ENCODE data around the gene ENTPD2.

ENTPD2 gene

GRCh38 chr9:137011156-137011555 is 42.7 kb downstream of the ENTPD2 start:
- Histone ChIP-seq H3K27me3 (ENCODE audit: insufficient read depth, low read length, poor library complexity) (no peaks in the 10 kb centered on the region), H2BK15ac (replicated peaks; ENCODE audit: low read depth) (no peak overlapping the region), H3K23ac (ENCODE audit: low read length) (no peak overlapping the region), H3K79me2 (ENCODE audit: control insufficient read depth, insufficient read depth, low read length) (no peaks in the 10 kb centered on the region), H3K9ac (ENCODE audit: low read length) (no peak overlapping the region), H3K79me1 (ENCODE audit: low read length) (no peaks in the 10 kb centered on the region), H4K8ac (ENCODE audit: low read depth, low read length) (no peak overlapping the region), H4K5ac (ENCODE audit: low read length) (no peak overlapping the region), H3K18ac (ENCODE audit: low read length) (no peak overlapping the region), H3K4me2 (ENCODE audit: low read length) (no peak overlapping the region), H2AK5ac (ENCODE audit: low read length) (no peak overlapping the region), H3K56ac (ENCODE audit: low read length) (no peak overlapping the region), H3K27ac (ENCODE audit: low read depth, low read length) (no peak overlapping the region), H2BK5ac (ENCODE audit: low read length) (no peak overlapping the region), H2BK120ac (ENCODE audit: low read depth, low read length) (no peak overlapping the region), H3K4me1 (ENCODE audit: control insufficient read depth, low read depth, low read length) (no peaks in the 10 kb centered on the region), H3K36me3 (ENCODE audit: control insufficient read depth, insufficient read depth, low read length) (no peaks in the 10 kb centered on the region), H3K4ac (ENCODE audit: low read depth, low read length) (no peak overlapping the region), H3K4me3 (ENCODE audit: low read length) (no peak overlapping the region)
- DNase-seq = no peak
- WGBS (ENCODE audit: extremely low coverage, insufficient coverage, low lambda C conversion rate) = no CpG with 5 or more reads among the region's 24 CpGs

- DNase-seq = no peak
- Histone ChIP-seq H3K4ac (ENCODE audit: low read depth, low read length) (no peak overlapping the region), H2AK5ac (ENCODE audit: low read length) (no peak overlapping the region), H3K4me3 (ENCODE audit: low read length) (no peak overlapping the region), H4K8ac (ENCODE audit: low read depth, low read length) (no peak overlapping the region), H2BK5ac (ENCODE audit: low read length) (no peak overlapping the region), H3K4me1 (ENCODE audit: control insufficient read depth, low read depth, low read length) (no peaks in the 10 kb centered on the region), H3K23ac (ENCODE audit: low read length) (no peak overlapping the region), H2BK120ac (ENCODE audit: low read depth, low read length) (no peak overlapping the region), H3K56ac (ENCODE audit: low read length) (no peak overlapping the region), H3K79me1 (ENCODE audit: low read length) (no peaks in the 10 kb centered on the region), H4K5ac (ENCODE audit: low read length) (no peak overlapping the region), H3K18ac (ENCODE audit: low read length) (no peak overlapping the region), H2BK15ac (replicated peaks; ENCODE audit: low read depth) (no peak overlapping the region), H3K36me3 (ENCODE audit: control insufficient read depth, insufficient read depth, low read length) (no peaks in the 10 kb centered on the region), H3K27me3 (ENCODE audit: insufficient read depth, low read length, poor library complexity) (no peaks in the 10 kb centered on the region), H3K4me2 (ENCODE audit: low read length) (no peak overlapping the region), H3K79me2 (ENCODE audit: control insufficient read depth, insufficient read depth, low read length) (no peaks in the 10 kb centered on the region), H3K27ac (ENCODE audit: low read depth, low read length) (no peak overlapping the region), H3K9ac (ENCODE audit: low read length) (no peak overlapping the region)
- WGBS (ENCODE audit: extremely low coverage, insufficient coverage, low lambda C conversion rate) = no CpG with 5 or more reads among the region's 49 CpGs
These were observed 43.7 kb downstream of the ENTPD2 start for GRCh38 chr9:137009938-137010732.

GRCh38 chr9:137009217-137009616 is 44.6 kb downstream of the ENTPD2 start:
- no peak overlapping the region for H3K27ac ChIP-seq (ENCODE audit: low read depth, low read length)
- no peak overlapping the region for H4K8ac ChIP-seq (ENCODE audit: low read depth, low read length)
- H3K4me3 ChIP-seq (ENCODE audit: low read length) = no peak overlapping the region
- no peak overlapping the region for H2BK5ac ChIP-seq (ENCODE audit: low read length)
- WGBS (ENCODE audit: extremely low coverage, insufficient coverage, low lambda C conversion rate) = no CpG with 5 or more reads among the region's 18 CpGs
- H2BK15ac ChIP-seq (replicated peaks; ENCODE audit: low read depth) = no peak overlapping the region
- no peak overlapping the region for H2BK120ac ChIP-seq (ENCODE audit: low read depth, low read length)
- no peak overlapping the region for H3K23ac ChIP-seq (ENCODE audit: low read length)
- no peak for DNase-seq
- no peak overlapping the region for H2AK5ac ChIP-seq (ENCODE audit: low read length)
- no peak overlapping the region for H3K9ac ChIP-seq (ENCODE audit: low read length)
- no peaks in the 10 kb centered on the region for H3K79me1 ChIP-seq (ENCODE audit: low read length)
- no peaks in the 10 kb centered on the region for H3K79me2 ChIP-seq (ENCODE audit: control insufficient read depth, insufficient read depth, low read length)
- no peaks in the 10 kb centered on the region for H3K4me1 ChIP-seq (ENCODE audit: control insufficient read depth, low read depth, low read length)
- H3K4me2 ChIP-seq (ENCODE audit: low read length) = no peak overlapping the region
- no peak overlapping the region for H3K18ac ChIP-seq (ENCODE audit: low read length)
- no peaks in the 10 kb centered on the region for H3K36me3 ChIP-seq (ENCODE audit: control insufficient read depth, insufficient read depth, low read length)
- H3K56ac ChIP-seq (ENCODE audit: low read length) = no peak overlapping the region
- H4K5ac ChIP-seq (ENCODE audit: low read length) = no peak overlapping the region
- H3K27me3 ChIP-seq (ENCODE audit: insufficient read depth, low read length, poor library complexity) = no peaks in the 10 kb centered on the region
- no peak overlapping the region for H3K4ac ChIP-seq (ENCODE audit: low read depth, low read length)

- no CpG with 5 or more reads among the region's 22 CpGs for WGBS (ENCODE audit: extremely low coverage, insufficient coverage, low lambda C conversion rate)
- H3K27ac ChIP-seq (ENCODE audit: low read depth, low read length) = no peak overlapping the region
- H3K4me1 ChIP-seq (ENCODE audit: control insufficient read depth, low read depth, low read length) = no peaks in the 10 kb centered on the region
These were observed 45.5 kb downstream of the ENTPD2 start for GRCh38 chr9:137008312-137008711.

GRCh38 chr9:137007816-137008270 is 46.0 kb downstream of the ENTPD2 start:
- no peak overlapping the region for H3K18ac ChIP-seq (ENCODE audit: low read length)
- H3K4me1 ChIP-seq (ENCODE audit: control insufficient read depth, low read depth, low read length) = no peaks in the 10 kb centered on the region
- H3K79me2 ChIP-seq (ENCODE audit: control insufficient read depth, insufficient read depth, low read length) = no peaks in the 10 kb centered on the region
- H2BK15ac ChIP-seq (replicated peaks; ENCODE audit: low read depth) = no peak overlapping the region
- WGBS (ENCODE audit: extremely low coverage, insufficient coverage, low lambda C conversion rate) = no CpG with 5 or more reads among the region's 13 CpGs
- H3K4ac ChIP-seq (ENCODE audit: low read depth, low read length) = no peak overlapping the region
- no peak overlapping the region for H4K5ac ChIP-seq (ENCODE audit: low read length)
- no peak overlapping the region for H2BK120ac ChIP-seq (ENCODE audit: low read depth, low read length)
- no peak overlapping the region for H3K4me2 ChIP-seq (ENCODE audit: low read length)
- no peak overlapping the region for H4K8ac ChIP-seq (ENCODE audit: low read depth, low read length)
- H2AK5ac ChIP-seq (ENCODE audit: low read length) = no peak overlapping the region
- H3K56ac ChIP-seq (ENCODE audit: low read length) = no peak overlapping the region
- H3K27ac ChIP-seq (ENCODE audit: low read depth, low read length) = no peak overlapping the region
- no peak overlapping the region for H3K9ac ChIP-seq (ENCODE audit: low read length)
- H3K79me1 ChIP-seq (ENCODE audit: low read length) = no peaks in the 10 kb centered on the region
- no peak overlapping the region for H3K4me3 ChIP-seq (ENCODE audit: low read length)
- no peaks in the 10 kb centered on the region for H3K36me3 ChIP-seq (ENCODE audit: control insufficient read depth, insufficient read depth, low read length)
- DNase-seq = no peak
- H3K23ac ChIP-seq (ENCODE audit: low read length) = no peak overlapping the region
- no peaks in the 10 kb centered on the region for H3K27me3 ChIP-seq (ENCODE audit: insufficient read depth, low read length, poor library complexity)
- no peak overlapping the region for H2BK5ac ChIP-seq (ENCODE audit: low read length)

More at GRCh38 chr9:137008312-137008711, 45.5 kb downstream of the ENTPD2 start:
- H2AK5ac ChIP-seq (ENCODE audit: low read length) = no peak overlapping the region
- H3K56ac ChIP-seq (ENCODE audit: low read length) = no peak overlapping the region
- no peak overlapping the region for H3K4me2 ChIP-seq (ENCODE audit: low read length)
- no peak overlapping the region for H2BK5ac ChIP-seq (ENCODE audit: low read length)
- H4K8ac ChIP-seq (ENCODE audit: low read depth, low read length) = no peak overlapping the region
- H3K79me2 ChIP-seq (ENCODE audit: control insufficient read depth, insufficient read depth, low read length) = no peaks in the 10 kb centered on the region
- no peak overlapping the region for H2BK120ac ChIP-seq (ENCODE audit: low read depth, low read length)
- H3K18ac ChIP-seq (ENCODE audit: low read length) = no peak overlapping the region
- no peak overlapping the region for H3K4me3 ChIP-seq (ENCODE audit: low read length)
- no peaks in the 10 kb centered on the region for H3K36me3 ChIP-seq (ENCODE audit: control insufficient read depth, insufficient read depth, low read length)
- no peak overlapping the region for H3K23ac ChIP-seq (ENCODE audit: low read length)
- H3K79me1 ChIP-seq (ENCODE audit: low read length) = no peaks in the 10 kb centered on the region
- H3K9ac ChIP-seq (ENCODE audit: low read length) = no peak overlapping the region
- no peak for DNase-seq
- H2BK15ac ChIP-seq (replicated peaks; ENCODE audit: low read depth) = no peak overlapping the region
- no peaks in the 10 kb centered on the region for H3K27me3 ChIP-seq (ENCODE audit: insufficient read depth, low read length, poor library complexity)
- H3K4ac ChIP-seq (ENCODE audit: low read depth, low read length) = no peak overlapping the region
- no peak overlapping the region for H4K5ac ChIP-seq (ENCODE audit: low read length)
